ENCODE data around the gene CWC27.

The CWC27 gene, protein sequence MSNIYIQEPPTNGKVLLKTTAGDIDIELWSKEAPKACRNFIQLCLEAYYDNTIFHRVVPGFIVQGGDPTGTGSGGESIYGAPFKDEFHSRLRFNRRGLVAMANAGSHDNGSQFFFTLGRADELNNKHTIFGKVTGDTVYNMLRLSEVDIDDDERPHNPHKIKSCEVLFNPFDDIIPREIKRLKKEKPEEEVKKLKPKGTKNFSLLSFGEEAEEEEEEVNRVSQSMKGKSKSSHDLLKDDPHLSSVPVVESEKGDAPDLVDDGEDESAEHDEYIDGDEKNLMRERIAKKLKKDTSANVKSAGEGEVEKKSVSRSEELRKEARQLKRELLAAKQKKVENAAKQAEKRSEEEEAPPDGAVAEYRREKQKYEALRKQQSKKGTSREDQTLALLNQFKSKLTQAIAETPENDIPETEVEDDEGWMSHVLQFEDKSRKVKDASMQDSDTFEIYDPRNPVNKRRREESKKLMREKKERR

DNA sequence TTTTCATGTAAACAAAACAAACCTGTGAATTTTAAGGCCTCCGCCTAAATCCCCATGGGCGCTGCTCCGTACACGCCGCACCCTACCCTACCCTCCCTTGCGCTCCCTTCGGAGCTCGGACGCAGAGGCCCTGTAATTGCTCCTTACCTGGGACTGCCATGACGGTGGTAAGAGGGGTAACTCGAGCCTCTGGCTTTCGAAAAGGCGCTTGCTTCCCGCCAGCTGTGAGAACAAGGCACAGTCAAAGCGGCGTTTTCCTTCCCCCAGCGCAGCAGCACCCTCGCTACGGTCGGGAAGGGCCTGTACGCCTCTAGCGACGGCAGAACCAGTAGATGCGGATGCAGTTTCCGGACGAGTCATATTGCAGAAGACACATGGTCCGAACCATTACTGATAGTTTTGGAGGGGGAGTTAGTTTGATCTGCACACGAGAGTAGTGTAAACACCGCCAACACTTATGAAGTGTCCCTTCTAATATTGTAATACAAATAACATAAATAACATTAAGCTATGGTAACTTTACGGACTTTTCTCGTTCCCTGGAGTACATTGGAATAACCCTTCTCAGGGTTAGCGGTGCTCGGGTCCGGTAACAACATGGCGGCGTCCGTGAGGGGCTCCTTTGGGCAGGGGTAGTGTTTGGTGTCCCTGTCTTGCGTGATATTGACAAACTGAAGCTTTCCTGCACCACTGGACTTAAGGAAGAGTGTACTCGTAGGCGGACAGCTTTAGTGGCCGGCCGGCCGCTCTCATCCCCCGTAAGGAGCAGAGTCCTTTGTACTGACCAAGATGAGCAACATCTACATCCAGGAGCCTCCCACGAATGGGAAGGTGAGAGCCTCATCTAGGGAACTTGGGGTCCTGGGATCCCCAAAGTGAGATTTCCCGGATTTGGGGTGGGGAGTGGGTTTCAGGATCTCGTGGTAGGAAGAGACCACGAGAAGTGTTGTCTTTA lies at the start of gene CWC27, which contains the start of gene SREK1IP1:
Gene CWC27, plus strand, starts transcription at position 573 of the 955 bp plus-strand sequence. Its CDS starts 217 bp downstream, at position 790.
Gene SREK1IP1, minus strand, starts transcription at position 334 of the 955 bp plus-strand sequence. Its CDS starts 174 bp downstream, at position 160.
- DNase-seq (ENCODE audit: low read depth in 1 of 2, low spot score in 1 of 2), result peak; percentile 67 to 79

DNA sequence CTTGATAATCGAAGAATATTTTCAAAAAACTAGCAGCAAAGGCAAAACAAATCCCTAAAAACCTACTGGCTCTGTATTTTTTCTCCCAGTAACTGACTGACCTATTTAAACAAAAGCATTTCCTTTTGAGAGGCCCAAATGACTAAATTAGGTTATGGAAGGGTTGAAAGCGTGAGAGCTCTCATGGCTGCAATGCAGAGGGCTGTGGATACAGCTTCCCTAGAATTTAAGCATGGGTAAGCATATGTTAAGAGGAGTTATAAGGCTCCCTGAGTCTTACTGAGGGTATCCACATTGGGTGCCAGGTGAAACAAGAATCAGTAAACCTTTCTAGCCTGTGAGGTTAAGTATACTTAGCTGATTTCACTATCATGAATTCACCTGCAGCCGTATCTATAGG lies 46.1 kb upstream of the CWC27 start:
- DNase-seq (ENCODE audit: low read depth in 1 of 2, low spot score in 1 of 2), result no peak

DNA sequence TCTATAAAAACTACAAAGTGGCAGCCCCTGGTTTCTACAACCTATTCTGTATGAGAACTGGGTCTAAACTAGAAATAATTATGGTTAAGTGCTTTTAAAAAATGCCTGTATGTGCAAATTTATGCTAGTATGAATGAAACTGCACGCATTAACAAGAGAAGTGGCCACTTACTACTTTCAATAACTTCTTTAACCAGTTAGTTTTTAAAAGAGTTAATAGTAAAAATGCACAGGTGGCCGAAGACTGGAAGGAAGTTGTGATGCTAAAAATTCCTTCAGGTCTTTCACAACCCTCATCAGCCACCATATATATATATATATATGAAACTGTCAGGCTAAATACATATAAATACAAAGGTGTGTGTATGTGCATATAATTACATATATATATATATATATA lies 41.6 kb upstream of the CWC27 start:
- no peak for DNase-seq (ENCODE audit: low read depth in 1 of 2, low spot score in 1 of 2)

DNA sequence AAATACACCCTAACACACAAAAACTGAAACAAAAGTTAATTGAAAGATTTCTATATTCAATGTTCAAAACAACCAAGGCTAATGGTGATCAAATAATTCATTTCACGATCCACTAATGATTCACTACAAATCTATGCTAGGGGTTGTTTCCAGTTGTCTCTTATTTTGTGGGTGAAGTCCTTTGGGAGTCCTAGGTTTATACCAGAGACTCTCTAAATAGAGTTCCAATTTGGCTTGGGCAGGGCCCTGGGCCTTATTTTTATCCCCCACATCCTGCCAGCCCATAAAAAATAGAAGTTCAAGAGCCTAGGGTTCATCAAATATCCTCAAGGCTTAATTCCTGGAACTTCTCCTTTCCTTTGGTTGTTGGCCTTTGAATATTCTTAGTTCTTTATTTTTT lies 26.3 kb upstream of the CWC27 start:
- DNase-seq (ENCODE audit: low read depth in 1 of 2, low spot score in 1 of 2), result no peak

DNA sequence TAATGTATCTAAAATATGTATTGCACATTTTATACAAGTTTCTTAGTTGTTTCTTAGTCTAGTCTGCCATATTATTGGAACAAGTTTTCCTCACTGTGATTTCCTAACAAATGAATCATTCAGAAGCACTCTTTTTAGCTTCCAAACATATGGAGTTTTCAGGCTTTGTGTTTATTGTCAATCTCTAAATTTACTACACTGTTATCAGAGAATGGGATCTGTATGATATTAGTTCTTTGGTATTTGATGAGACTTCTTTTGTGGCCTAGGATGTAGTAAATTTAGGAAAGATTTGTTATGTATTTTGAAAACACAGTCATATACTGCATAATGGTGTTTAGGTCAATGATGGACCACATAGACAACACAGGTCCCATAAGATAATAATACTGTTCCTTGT lies 25.9 kb upstream of the CWC27 start:
- no peak for DNase-seq (ENCODE audit: low read depth in 1 of 2, low spot score in 1 of 2)

DNA sequence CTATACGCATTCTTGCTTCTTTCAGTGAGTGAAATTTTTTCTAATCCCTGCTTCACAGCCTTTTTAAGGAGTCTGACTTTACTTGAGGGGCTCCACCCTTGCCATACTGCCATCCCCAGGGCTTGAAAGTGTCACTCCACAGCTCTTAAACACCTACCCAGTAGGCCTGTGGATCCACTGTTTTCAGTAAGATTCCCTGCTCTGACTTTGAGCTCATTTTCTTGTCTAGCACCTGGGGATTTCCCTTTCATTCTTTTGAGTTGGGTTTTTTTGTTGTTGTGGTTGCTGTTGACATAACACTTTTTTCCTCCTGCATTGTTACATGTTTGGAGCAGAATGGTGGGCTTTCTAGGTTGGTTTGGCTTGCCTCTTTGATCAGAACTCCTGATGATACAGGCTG lies 23.8 kb upstream of the CWC27 start:
- DNase-seq (ENCODE audit: low read depth in 1 of 2, low spot score in 1 of 2), result no peak

DNA sequence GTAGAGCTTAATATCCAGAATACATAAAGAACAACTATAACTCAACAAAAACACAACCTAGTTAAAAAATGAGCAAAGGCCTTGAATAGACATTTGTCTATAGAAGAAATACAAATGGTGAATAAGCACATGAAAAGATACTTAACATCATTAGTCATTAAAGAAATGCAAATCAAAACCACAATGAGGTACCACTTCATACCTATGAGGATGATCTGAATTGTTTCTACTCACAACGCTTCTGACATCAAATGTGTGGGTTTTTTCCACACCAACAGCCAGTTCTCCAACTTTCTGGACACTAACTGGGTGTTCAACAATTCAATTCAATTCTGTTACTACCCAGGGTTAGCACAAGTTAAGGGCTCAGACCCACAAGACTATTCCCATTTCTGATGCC lies 22.3 kb upstream of the CWC27 start:
- DNase-seq (ENCODE audit: low read depth in 1 of 2, low spot score in 1 of 2), result no peak

DNA sequence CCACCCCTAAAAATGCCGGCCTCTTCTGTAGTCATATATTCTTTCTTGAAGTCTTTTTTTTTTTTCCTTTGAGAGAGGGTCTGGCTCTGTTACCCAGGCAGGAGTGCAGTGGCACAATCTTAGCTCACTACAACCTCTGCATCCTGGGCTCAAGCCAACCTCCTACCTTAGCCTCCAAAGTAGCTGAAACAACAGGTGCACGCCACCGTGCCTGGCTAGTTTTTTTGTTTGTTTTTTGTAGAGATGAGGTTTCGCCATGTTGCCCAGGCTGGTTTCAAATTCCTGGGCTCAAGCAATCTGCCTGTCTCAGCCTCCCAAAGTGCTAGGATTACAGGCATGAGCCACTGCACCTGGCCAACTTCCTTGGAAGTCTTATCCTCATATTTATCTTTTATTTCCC lies 19.3 kb upstream of the CWC27 start:
- DNase-seq (ENCODE audit: low read depth in 1 of 2, low spot score in 1 of 2), result no peak

DNA sequence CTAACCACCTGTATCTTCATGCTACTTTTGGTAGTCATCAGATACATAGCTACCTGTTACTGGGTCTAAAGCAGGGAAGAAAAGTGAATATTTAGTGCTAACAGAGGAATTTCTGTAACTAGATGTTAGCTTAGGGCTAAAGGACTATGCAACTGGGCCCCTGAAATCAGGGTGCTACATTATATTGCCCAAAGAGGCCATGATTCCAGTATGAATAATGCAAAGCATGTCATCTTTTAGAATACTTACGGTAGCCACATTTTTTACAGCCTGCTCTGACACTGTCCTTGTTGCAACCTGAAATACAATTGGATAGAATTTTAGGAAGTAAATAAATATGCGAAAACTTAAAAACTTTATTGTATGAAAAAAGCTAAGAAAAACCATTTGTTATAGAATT lies 14.7 kb upstream of the CWC27 start:
- DNase-seq (ENCODE audit: low read depth in 1 of 2, low spot score in 1 of 2), result no peak

DNA sequence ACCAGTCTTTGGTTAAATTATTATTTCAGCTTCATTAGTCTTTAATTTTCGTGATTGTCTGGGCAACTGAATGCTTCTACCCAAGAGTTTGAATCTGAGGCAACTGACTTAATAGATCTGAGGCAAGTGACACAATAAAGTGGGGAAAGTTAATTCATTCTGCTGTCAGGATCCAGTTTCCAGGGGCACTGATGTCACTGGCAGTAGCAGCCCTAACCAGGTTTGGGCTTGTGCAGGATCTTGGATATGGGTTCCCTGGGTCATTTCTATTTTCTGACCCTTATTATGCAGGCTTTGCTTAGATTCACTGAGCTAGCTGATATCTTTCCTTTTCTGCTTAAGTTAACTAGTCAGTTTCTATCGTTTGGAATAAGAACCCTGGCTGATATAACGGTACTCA lies 9.8 kb upstream of the CWC27 start:
- DNase-seq (ENCODE audit: low read depth in 1 of 2, low spot score in 1 of 2), result no peak

DNA sequence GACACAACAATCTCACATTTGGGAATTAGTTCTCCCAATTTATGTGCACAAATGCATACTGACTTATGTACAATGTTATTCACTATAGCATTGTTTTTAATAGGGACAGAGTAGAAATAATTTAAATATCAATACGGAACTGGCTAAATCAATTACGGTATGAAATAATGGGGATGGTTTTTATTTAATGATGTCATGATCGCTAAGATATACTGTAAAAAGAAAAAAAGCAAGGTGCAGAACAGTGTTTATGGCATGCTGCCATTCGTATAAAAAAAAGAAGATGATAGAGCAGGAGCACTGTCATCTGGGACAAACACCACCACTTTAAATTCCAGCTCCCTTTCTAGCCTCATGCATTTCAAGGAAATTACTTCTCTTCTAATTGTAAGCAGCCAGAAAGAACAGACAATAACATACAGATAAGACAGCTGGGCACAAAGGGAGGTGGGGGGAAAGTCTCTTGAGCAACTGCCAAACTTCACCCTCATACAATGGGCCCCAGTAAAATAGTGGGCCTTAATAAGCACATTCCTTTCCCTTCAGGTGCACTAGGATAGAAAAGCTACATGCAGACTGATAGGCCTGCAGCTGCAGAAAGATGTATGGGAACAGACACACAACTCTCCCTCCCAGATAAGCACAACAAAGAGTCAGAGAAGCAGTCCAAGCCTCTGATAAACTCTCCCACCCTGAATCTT lies 8.6 kb upstream of the CWC27 start:
- DNase-seq (ENCODE audit: low read depth in 1 of 2, low spot score in 1 of 2), result no peak

DNA sequence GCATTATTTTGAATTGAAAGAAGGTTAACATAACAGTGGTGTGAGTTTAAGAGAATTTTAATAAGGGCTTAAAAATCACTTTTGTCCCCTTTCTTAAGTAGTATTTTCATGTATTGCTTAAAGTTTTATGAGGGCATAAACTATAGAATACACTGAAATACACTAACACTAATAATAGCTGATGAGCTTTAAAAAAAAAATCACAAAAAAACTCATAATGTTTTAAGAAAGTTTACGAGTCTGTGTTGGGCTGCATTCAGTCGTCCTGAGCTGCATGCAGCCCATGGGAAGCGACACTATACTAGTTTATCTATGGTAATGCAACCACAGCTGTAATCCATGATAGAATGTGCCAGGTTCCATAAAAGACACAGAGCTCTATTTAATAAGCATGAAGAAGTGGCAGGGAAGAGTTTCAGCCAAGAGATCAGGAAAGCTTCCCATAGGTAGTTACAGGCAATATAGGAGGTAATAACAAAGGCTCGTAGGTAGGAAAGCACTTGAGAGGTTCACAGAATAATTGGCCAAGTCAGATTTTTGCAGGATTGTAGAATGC lies 4.7 kb upstream of the CWC27 start:
- DNase-seq (ENCODE audit: low read depth in 1 of 2, low spot score in 1 of 2), result no peak

DNA sequence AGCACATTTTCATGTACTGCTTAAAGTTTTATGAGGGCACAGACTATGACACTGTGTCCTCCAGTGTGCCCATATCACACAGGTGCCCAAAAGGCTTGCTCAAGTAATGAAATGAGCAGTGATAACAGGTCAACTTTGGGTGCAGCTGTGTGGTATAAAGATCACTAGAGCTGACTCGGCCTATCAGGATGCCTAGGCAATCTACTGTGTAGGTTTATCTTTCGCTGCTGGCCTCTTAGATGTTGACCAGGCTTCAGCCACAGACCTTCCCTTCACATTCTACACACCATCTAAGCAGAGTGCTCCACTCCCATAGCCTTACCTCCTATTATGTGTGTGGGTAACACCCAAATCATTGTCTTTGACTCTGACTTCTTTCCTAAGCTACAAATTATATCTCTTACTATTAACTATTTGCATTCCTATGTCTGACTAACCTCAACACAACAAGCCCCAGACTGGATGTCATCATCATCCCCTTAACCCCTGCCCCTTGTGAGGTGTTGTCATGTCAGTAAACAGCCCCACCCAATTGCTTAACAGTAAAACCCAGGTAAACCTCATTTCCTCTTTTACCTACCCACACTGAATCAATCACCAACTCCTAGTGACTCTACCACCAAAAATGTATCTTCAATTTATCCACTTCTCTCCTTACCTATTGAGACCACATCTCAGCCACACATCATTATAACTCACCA lies 2.8 kb upstream of the CWC27 start:
- DNase-seq (ENCODE audit: low read depth in 1 of 2, low spot score in 1 of 2), result no peak

DNA sequence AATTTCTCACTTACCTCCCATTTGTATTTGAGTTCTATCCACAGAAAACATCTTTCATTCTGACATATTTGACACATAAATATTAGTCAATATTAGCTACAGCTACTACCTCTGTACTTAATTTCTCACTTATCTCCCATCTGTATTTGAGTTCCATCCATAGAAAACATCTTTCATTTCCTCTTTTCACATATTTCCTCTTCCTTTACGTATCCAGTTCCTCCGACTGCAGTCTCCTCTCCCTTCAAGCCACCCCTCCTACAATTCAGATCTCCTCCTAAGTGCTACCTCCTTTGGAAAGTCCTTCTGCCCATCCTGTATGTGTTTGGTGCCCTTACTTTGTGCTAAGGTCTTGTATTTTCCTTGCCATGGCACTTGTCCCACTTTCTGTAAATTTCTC lies 1.8 kb upstream of the CWC27 start:
- no peak for DNase-seq (ENCODE audit: low read depth in 1 of 2, low spot score in 1 of 2)

DNA sequence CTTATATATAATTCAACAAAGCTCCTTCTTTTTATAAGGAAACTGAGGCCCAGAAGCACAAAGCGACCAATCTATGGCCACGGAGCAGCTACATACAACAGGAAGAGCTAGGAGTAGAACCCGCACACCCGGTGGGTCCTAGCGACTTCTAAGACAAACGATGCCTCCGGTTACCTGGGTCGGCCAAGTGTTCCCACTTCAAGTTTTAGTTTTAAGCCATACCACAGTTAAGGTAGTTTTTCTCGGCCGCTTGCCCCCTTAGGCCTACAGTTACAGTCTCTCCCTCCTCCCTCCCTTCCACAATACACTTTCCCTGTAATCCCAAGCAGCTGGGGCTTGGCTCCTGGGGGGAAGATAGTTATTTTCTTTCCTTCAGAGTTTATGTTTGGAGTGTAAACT lies 772 bp upstream of the CWC27 start:
- peak in 1 of 2 donors; percentile 3 for DNase-seq (ENCODE audit: low read depth in 1 of 2, low spot score in 1 of 2)

DNA sequence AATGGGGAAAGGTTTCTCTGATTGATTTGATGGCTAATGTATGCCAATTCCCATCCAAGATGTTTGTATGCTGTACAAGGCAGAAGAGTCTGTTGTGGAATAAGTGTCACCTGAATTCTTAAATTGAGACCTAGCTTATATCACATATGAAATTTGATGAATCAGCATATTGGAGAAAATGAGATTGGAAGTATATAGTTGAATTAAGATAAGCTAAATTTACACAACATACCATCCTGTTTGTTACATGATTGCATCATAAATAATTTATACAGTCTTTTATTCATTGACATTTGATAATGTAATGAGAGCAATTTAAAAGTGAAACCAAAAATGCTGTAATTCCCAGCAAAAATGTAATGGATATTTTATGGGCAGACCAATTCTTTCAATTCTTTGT lies 1.1 kb downstream of the CWC27 start:
- no peak for DNase-seq (ENCODE audit: low read depth in 1 of 2, low spot score in 1 of 2)

DNA sequence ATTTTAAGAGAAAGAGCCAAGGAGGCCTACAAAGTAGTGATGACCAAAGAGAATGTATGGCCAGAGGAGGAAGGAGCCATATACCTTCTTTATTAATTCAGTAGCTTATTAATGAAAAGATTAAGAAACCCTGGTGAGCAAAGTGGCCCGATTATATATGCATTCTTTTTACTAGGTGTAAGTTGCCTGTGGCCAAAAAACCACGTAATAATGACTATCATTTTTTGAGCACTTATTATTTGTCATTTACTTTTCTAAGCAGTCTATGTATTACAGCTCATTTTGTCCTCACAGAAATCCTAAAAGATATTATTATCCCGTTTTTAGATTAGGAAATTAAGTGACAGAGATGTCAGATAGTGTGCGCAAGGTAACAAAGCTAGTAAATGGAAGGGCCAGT lies 3.0 kb downstream of the CWC27 start:
- no peak for DNase-seq (ENCODE audit: low read depth in 1 of 2, low spot score in 1 of 2)

DNA sequence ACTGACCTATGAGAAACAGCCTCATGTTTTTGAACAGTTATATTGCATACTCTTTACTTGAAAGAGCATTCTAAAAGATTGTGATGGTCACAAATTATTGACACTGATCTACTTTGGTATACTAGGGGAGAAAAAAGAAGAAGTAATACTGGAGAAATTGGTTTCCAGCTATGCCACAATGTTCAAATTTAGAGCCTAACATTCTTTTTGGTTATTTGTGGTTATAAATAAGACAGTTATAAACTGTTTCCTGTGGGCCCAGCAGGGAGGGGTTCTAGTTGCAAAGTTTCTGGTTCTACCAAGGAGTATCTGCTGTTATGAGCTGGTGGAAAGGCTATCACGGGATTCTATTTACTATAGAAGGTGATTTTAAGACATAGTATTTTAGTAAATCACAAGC lies 4.8 kb downstream of the CWC27 start:
- DNase-seq (ENCODE audit: low read depth in 1 of 2, low spot score in 1 of 2), result no peak

DNA sequence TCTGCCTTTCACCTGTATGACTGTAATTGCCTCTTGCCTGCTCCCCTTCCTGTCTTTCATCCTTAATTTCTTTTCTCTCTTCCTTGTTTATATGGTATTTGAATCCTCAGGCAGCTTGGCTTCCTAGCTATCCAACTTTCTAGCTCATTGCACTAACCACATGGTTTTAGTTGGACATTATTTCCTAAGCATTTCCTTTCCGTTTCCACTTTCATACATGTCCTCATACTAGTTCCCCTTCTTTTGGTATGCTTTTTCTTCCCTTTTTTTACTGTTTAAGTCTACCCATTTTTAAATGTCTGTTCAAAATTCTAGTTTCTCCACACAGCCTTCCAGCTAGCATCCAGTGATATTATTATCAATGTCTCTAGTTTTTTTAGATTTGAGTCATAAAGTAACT lies 6.6 kb downstream of the CWC27 start:
- DNase-seq (ENCODE audit: low read depth in 1 of 2, low spot score in 1 of 2), result no peak

DNA sequence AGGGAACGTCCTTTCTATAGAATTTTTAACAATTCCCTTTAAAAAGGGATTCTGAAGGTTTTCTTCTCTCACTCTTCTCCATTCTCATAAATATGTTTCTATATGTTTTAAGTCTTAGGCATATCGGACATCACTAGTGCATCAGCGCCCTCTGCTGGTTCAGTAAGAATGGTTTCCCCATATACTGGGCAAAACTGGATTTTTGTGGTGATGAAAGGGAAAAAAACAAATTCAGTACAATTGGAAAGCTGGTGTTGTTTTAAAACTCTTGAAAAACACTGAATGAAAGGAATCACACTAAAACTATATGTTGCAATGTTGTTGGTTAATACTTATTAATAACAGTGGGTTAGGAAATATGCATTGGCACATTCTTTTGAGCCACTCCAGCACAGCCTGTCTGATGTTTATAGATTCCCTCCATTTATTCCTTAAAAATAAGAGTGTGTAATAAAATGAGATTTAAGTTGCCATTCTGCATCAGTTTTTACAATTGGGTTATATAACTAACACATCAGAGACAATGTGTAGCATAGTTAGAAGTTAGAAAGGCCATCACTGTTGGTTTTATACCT lies 15.8 kb downstream of the CWC27 start:
- DNase-seq (ENCODE audit: low read depth in 1 of 2, low spot score in 1 of 2), result peak; percentile 13 to 65

Data from activated CD4-positive, alpha-beta T cell treated with anti-CD3 and anti-CD28 coated beads, Interleukin-2, amount 50 U/mL, for 24 hours (primary cell).